Peyer's patch (tissue), 4 donors: Measurements from ENCODE around the gene MPG. TPM values are rescaled to one million over a fixed set of nuclear protein-coding genes. Genes with fewer than 3 reads are reported as not detected.

Experiments
- DNase-seq, 3 donors: peaks; one replicate each; pipeline ENCODE4 v3.0.0-alpha.2; 2017 to 2019
- H3K27ac ChIP-seq, 4 donors: fragments of 200-600 bp; sonication (generic); one replicate each; pipeline ENCODE4 v1.5.1; 2016 to 2019
- H3K27me3 ChIP-seq, 2 donors: fragments of 200-600 bp; sonication (generic); one replicate each; pipeline ENCODE4 v1.5.1; 2019
- H3K36me3 ChIP-seq, 3 donors: fragments of 200-600 bp; sonication (generic); one replicate each; pipeline ENCODE4 v1.5.1; 2016 to 2019
- H3K4me1 ChIP-seq, 4 donors: fragments of 200-600 bp; sonication (generic); one replicate each; pipeline ENCODE4 v1.5.1; 2016 to 2019
- H3K4me3 ChIP-seq, 4 donors: fragments of 200-600 bp; sonication (generic); 1 replicate in 3 of 4; 2 replicates in 1 of 4; pipeline ENCODE4 v1.5.1; 2016 to 2019; ENCODE audit warnings: mild to moderate bottlenecking in 1 of 4
- H3K9me3 ChIP-seq, 4 donors: fragments of 200-600 bp; sonication (generic); one replicate each; pipeline ENCODE4 v1.5.1; 2016 to 2019; ENCODE audit warnings: mild to moderate bottlenecking in 1 of 4
- POLR2A ChIP-seq, 2 donors: fragments of 450-650 bp; IDR thresholded peaks; one replicate each; pipeline ENCODE4 v1.5.1; 2017; ENCODE audit warnings: antibody characterized with exemption in 2 of 2, mild to moderate bottlenecking in 2 of 2, moderate library complexity in 2 of 2
- total RNA-seq, 4 donors: library from RNA; depleted of rRNA; stranded (reverse); fragments of >200 nt; gene quantifications; one replicate each; pipeline ENCODE4 v1.1.0, GENCODE V29; 2016
- TF ChIP-seq, protein P1 (sequence below), 6 experiments: fragments of 450-650 bp in 4 of 6; fragments of 200-600 bp in 2 of 6; sonication (generic) in 1 of 6; IDR thresholded peaks; one replicate each; pipeline ENCODE4 v1.5.1; 2017 to 2019; ENCODE audit warnings: antibody characterized with exemption in 6 of 6, mild to moderate bottlenecking in 3 of 6, moderate library complexity in 1 of 6

MPG gene
- total RNA-seq, 4 donors from 2014 or later, result 21.5 to 63.4 (median 44.7) TPM

DNA sequence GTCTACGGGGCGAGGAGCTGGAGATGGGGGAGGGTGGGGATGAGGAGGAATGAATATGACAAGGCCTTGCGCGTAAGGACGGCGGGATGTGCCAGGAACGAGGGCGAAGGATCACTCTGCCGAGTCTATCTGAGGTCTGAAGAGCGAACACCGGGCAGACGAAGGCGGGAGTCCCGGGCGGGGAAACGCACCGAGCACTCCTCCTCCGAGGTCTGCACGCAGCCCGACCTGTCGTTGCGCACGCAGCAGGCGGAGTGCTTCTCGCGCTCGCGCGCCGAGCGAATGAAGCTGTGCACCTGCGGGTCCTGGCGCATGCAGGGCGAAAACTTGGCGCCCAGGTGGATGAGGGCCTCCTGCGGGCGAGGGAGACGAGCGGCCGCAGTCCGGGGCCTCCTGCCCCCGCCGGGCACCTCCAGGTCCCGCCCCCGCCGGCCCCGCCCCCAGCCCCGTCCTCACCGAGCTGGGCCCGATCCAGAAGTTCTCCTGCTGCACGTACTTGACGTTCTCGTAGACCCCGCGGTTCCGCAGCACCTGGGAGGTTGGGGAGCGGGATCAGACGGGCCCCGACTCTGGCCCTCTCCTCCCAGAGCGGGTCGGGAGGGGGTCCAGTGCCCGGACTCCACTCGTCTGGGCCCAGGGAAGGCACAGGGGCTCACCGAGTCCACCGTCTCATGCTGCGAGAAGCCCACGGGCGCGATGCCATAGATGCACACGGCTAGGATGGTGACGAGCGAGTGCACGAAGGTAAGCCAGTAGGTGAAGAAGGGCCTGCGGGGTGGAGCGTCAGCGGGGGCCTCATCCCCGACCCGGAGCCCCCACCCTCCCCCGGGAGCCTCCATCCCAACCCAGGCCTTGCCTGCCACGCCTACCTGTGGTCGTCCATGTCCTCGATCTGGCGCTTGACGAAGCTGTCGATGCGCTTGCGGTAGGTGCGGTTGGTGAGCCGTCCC, 16.8 kb upstream of the MPG start:
- peak in 1 of 3 donors; percentile 44 for DNase-seq
- TF ChIP-seq POLR2A (IDR thresholded peaks at IDR 0.05), result no peak
- TF ChIP-seq, protein P1, sequence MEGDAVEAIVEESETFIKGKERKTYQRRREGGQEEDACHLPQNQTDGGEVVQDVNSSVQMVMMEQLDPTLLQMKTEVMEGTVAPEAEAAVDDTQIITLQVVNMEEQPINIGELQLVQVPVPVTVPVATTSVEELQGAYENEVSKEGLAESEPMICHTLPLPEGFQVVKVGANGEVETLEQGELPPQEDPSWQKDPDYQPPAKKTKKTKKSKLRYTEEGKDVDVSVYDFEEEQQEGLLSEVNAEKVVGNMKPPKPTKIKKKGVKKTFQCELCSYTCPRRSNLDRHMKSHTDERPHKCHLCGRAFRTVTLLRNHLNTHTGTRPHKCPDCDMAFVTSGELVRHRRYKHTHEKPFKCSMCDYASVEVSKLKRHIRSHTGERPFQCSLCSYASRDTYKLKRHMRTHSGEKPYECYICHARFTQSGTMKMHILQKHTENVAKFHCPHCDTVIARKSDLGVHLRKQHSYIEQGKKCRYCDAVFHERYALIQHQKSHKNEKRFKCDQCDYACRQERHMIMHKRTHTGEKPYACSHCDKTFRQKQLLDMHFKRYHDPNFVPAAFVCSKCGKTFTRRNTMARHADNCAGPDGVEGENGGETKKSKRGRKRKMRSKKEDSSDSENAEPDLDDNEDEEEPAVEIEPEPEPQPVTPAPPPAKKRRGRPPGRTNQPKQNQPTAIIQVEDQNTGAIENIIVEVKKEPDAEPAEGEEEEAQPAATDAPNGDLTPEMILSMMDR (IDR thresholded peaks at IDR 0.05), result no peak
- Histone ChIP-seq H3K27ac (no peak overlapping the region), H3K4me1 (peaks cover 0 to 8% (median 0%) of the 10 kb centered on the region in 4 donors), H3K36me3 (peaks cover 0 to 77% (median 0%) of the 10 kb centered on the region in 3 donors), H3K9me3 (no peaks in the 10 kb centered on the region), H3K4me3 (no peak overlapping the region), H3K27me3 (no peaks in the 10 kb centered on the region)

DNA sequence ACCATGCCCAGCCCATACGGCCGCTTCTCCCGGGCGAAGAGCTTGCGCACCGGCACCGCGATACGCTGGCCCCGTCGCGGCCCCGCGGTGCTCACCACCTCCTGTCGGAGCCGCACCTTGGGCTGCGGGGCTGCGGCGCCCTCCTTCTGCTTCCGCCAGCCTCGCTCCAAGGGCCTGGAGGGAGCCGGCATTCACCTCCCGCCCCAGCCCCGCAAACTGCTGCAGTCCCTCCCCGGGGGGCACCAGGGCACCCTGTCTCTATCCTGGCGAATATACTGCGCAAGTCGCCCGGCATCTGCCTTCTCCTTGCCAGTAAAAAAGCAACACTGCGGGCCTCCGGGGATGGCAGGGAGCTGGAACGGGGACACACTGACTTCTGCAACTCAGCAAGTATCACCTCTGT, 16.1 kb upstream of the MPG start:
- no peak for TF ChIP-seq POLR2A (IDR thresholded peaks at IDR 0.05)
- TF ChIP-seq, protein P1 (IDR thresholded peaks at IDR 0.05), result no peak
- peaks cover 0 to 71% (median 0%) of the 10 kb centered on the region in 3 donors for H3K36me3 ChIP-seq
- H3K4me3 ChIP-seq, result no peak overlapping the region
- DNase-seq, result peak in 1 of 3 donors; percentile 28
- H3K9me3 ChIP-seq, result no peaks in the 10 kb centered on the region
- H3K27me3 ChIP-seq, result no peaks in the 10 kb centered on the region
- no peak overlapping the region for H3K27ac ChIP-seq
- H3K4me1 ChIP-seq, result peaks cover 0 to 9% (median 0%) of the 10 kb centered on the region in 4 donors

DNA sequence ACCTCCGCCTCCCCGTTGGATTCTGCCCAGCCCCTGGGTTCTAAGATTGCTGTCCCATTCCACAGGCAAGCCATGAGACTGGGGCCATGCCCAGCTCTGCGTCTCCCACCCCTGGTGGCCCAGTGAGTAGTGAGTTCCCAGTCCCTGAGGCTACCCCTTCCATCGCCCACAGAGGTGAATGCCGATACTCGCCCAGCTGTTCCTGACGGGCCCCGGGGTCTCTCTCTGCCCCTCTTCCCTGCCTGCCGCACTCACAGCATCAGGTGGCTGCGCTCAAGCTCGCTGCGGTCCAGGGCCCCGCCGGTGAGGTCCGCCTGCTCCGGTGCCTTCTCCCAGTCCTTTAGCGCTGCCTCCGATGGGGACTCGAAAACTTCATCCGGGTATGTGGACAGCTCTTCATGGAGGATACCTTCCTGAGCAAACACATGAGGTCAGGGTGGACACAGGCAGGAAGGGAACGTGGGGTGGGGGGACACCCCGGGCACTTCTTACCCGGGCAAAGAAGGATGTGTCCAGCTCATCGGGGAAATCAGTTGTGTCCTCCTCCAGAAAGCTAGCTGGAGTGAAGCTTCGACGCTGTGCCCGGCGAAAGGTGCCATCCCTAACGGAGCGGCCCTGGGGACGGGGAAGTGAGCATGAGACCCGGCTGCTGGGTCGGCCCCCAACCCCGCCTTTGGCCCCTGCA, 15.6 kb upstream of the MPG start:
- H3K27ac ChIP-seq, result no peak overlapping the region
- no peaks in the 10 kb centered on the region for H3K27me3 ChIP-seq
- peak in 1 of 3 donors; percentile 46 for DNase-seq
- no peak for TF ChIP-seq POLR2A (IDR thresholded peaks at IDR 0.05)
- TF ChIP-seq, protein P1 (IDR thresholded peaks at IDR 0.05), result no peak
- no peaks in the 10 kb centered on the region for H3K9me3 ChIP-seq
- H3K4me1 ChIP-seq, result peaks cover 0 to 9% (median 0%) of the 10 kb centered on the region in 4 donors
- peaks cover 0 to 65% (median 0%) of the 10 kb centered on the region in 3 donors for H3K36me3 ChIP-seq
- no peak overlapping the region for H3K4me3 ChIP-seq

DNA sequence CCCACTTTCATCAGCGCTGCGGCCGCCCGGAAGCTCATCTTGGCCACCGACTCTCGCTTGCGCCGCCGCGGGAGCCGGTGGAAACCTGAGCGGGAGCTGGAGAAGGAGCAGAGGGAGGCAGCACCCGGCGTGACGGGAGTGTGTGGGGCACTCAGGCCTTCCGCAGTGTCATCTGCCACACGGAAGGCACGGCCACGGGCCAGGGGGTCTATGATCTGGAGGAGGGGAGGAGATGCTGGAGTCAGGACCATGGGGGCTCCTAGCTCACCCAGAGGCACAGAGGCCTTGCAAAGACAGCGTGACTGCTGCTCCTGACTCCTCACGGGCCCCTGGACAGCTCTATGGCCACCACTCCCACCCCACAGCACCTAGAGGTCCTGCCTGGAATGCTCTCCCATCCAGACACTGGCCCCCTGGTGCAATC, 15.0 kb upstream of the MPG start:
- H3K4me3 ChIP-seq, result no peak overlapping the region
- no peak for TF ChIP-seq POLR2A (IDR thresholded peaks at IDR 0.05)
- TF ChIP-seq, protein P1 (IDR thresholded peaks at IDR 0.05), result no peak
- no peak overlapping the region for H3K27ac ChIP-seq
- H3K36me3 ChIP-seq, result peaks cover 0 to 60% (median 0%) of the 10 kb centered on the region in 3 donors
- DNase-seq, result no peak
- no peaks in the 10 kb centered on the region for H3K27me3 ChIP-seq
- H3K9me3 ChIP-seq, result no peaks in the 10 kb centered on the region
- H3K4me1 ChIP-seq, result peaks cover 0 to 10% (median 0%) of the 10 kb centered on the region in 4 donors

DNA sequence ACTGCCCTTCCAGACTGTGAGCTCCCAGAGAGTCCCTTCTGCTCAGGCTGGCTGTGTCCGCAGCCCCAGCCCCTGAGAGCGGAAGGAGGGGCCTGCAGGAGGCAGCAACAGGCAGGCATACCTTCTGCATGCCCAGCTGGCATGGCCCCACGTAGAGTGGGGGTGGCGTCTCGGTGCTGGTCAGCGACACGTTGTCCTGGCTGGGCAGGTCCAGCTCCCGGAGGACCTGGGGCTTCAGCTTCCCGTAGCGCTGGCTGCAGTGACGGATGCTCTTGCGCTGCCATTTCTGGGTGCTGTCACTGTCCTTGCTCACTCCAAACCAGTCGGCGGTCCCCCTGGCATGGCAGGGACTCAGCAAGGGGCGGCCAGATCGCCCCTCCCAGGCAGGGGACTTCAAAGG, 14.6 kb upstream of the MPG start:
- H3K36me3 ChIP-seq, result peaks cover 0 to 55% (median 0%) of the 10 kb centered on the region in 3 donors
- TF ChIP-seq, protein P1 (IDR thresholded peaks at IDR 0.05), result no peak
- no peak for TF ChIP-seq POLR2A (IDR thresholded peaks at IDR 0.05)
- DNase-seq, result no peak

More for the DNA sequence above, 14.6 kb upstream of the MPG start:
- no peak overlapping the region for H3K27ac ChIP-seq
- H3K4me1 ChIP-seq, result peaks cover 0 to 14% (median 0%) of the 10 kb centered on the region in 4 donors
- no peaks in the 10 kb centered on the region for H3K27me3 ChIP-seq
- no peak overlapping the region for H3K4me3 ChIP-seq
- H3K9me3 ChIP-seq, result no peaks in the 10 kb centered on the region
